OCI-M1 (cell line): ENCODE results near the gene RBM19.
"Not testable (repeated sequence)": the region's sequence is repeated elsewhere in the genome, so short reads cannot be mapped to it uniquely, and the experiment has no call there.

Experiments used
- DNase-seq: peaks from one replicate; lab custom pipeline; 2025; lab: John Stamatoyannopoulos, UW

Gene RBM19

DNA sequence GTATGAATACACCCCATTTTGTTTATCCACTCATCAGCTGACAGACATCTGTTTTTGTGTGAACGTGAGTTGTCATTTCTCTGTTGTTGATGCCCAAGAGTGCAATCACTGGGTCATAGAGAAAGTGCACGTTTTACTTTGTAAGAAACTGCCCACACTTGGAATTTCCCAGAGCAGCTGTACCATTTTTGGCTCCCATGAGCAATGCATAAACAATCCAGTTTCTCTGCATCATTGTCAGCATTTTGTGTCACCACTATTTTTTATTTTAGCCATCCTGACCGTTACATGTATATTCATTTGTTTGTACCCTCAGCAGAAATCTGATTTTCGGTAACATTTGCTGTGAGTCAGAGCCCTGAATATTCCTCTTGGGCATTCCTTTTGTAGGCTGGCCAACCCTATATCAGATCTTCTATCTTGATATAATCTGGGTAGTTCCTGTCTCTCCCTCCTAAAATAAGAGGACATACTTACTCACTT, 62.7 kb downstream of the RBM19 start:
- DNase-seq, result no peak

DNA sequence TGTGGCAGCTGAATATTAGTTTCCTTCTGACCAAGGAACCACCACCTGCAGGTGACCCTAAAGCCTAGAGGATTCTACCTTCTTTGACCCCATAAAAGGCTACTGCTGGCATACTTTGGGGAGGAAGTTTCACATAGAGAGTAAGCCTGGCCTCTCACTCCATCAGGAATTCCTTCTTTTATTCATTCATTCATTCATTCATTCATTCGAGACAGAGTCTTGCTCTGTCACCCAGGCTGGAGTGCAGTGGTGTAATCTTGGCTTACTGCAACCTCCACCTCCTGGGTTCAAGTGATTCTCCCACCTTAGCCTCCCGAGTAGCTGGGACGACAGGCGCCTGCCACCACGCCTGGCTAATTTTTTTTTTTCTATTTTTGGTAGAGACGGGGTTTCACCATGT, 64.8 kb downstream of the RBM19 start:
- not testable (repeated sequence) for DNase-seq

DNA sequence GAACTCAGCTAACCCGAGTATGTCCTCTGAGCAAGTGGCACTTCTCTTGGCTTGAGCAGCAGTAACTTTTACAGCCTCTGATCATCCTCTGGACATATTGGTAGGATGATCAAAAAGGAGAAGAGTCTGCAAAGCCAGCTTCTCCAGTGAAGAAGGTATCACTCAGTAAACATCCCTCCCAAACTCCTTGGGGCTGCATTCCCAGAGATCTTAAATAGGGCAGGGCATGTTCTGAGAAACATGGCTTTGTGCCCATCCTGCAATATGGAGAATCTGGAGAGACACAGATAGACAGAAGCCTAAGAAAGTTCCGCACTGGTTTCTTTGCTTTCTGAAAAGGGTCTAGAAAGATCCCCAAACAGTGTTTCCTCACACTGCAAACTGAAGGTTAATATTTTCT, 65.4 kb downstream of the RBM19 start:
- no peak for DNase-seq

DNA sequence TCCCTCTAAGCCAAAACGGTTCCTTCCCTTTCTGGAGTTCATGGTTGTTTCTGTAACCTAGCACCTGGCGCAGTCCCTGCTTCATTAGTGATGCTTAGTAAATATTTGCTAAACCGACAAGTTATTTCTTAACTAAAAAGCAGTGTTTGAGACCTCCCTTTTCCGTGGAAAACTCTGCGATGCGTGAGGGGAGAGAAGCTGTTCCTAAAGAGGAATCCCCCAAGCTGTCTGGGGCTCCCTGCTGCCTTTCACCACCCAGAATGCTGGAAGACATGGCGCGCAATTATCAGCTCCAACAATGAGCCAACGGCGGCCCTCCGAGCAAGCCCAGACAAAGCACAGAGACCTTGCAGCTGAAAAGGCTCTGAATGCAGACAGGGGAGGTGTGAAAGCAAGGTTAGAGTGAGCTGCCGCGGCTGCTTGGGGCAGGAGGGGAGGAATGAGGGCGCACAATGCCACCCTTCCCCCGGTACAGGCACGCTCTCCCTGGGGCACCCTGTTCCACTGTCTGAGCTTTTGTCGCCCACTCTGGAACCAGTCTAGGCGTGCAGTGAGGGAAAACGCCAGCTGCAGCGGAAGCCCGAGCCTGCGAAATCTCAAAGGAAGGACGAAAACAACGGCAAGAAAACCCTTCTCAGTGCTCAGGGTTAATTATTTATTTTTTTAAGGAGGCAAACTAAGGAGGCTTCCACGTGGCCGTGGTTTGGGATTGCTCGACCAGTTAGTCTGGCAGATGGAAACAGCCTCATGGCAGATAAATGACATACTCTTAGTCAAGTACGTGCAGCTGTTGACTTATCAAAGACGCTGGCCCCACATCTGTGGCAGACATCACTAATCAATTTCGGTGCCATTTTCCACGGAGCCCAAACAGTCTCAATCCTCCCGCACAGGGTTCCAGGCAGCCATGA, 66.3 kb downstream of the RBM19 start:
- DNase-seq, result no peak

DNA sequence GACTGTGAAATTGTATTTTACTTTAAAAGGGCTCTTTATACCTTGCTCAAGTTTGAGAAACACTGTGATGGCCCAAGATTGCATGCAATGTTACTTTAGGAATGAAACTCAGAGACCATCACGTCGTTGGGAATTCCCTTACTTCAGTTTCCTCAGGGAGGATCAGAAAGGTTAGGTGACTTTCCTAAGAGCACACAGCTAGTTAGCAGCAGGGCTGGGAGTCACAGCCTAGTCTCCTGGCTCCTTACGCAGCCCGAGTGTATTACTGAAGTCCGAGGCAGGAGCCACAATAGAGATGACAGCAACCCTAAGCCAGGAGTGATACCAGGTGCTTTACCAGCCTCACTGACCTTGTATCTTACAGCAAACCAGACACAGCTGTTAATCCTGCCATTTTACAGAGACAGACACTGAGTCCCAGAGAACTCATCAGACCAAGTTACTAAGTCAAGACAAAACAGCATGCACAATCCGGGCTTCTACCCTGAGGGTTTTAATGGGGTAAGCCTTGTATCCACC, 67.0 kb downstream of the RBM19 start:
- no peak for DNase-seq

DNA sequence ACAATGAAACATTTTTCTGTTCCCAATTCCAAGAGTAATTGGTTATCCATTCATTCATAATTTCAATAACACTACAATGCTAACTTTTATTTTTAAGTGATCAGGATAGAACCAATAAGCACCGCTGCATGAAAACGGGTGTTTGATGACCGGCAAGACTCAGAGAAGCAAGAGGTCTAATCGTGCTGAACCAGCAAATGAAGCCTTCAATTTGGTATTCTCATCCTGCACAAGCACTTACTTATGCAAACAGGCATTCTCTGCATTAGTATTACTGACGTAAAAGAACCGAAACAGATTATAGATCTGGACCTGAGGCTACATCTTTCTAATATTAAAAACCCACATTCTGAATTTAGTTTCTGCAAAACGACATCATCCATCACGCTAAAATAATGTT, 67.7 kb downstream of the RBM19 start:
- no peak for DNase-seq

DNA sequence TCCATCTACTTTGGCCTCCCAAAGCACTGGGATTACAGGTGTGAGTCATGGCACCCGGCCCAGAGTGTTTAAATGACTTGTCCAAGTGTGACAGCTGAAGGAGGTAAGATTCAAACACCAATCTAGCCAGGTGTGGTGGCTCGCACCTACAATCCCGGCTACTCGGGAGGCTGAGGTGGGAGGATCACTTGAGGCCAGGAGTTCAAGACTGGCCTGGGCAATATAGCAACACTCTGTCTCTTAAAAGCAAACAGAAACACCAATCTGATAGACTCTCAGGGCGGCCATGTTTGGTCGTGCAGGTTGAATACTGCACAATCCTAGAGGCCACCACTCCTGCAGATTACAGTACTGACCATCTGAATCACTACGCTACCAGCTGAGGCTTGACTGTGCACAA, 68.7 kb downstream of the RBM19 start:
- DNase-seq, result no peak

DNA sequence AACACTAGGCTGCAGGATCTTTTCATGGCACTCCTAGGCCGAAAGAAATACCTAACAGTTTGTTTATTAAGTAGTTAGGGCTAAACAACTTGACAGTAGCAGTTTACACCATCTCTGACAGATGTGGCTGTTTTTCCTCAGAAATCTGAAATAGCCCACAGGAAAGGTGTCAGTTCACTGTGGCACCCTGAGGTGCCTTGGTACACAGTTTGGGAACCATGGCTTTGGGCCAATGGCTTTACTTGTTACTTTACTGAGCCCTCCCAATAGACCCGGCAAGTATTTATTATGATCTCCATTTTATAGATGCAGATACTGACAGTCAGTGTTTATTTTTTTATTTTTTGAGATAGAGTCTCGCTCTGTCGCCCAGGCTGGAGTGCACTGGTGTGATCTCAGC, 69.3 kb downstream of the RBM19 start:
- DNase-seq, result no peak

DNA sequence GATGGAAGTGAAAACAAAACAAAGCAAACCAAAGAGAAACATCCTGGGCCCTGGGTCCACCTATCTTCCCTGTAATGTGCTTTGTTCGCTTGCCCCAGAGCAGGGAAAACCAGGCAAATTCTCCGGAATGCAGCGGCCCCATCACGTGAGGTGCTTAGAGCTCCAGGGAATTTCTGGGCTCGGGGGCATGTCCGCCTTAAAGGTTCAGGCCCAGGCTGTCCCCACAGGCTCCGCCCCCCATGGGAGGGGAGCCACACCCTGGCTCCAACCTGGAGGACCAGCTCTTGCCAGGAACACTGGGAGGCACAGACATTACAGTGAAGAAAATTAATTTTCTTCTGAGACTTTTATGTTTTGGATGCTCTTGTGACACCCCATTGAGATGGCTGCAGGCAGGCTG, 69.9 kb downstream of the RBM19 start:
- no peak for DNase-seq

DNA sequence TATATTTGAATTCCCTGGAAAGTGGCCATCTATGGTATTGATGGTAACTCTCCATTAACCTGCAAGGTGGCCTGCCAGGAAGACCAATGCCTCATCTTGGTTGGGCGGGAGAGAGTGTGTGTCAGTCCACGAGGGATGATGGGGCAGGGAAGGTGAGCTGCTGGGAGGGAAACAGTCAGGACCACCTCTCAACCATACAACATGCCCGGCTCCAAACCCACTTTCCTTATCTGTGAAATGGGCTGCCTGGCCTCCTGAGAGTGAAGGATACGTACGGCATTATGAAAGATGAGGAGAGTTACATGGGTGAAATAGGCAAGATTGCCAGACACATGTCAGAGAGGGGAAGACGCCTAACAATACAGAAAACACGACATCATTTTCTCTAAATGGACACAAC, 70.9 kb downstream of the RBM19 start:
- no peak for DNase-seq

DNA sequence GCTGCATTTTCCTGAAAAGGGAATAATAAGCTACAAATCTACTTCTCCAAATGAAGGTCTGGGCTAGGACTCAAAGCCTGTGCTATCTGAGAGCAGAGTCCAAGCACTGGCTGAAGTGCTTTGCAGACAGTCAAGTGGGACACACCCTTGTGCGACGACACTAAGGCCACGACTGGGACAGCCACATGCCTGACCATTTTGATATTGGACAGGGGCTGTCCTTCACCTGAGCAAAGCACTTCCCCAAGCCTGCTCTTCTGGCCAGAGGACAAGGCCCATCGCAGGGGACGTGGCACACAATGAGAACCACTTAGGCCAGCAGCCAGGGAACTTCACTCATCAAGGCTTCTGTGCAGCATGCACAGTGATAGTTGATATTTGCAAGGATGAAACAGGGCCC, 71.4 kb downstream of the RBM19 start:
- DNase-seq, result no peak

DNA sequence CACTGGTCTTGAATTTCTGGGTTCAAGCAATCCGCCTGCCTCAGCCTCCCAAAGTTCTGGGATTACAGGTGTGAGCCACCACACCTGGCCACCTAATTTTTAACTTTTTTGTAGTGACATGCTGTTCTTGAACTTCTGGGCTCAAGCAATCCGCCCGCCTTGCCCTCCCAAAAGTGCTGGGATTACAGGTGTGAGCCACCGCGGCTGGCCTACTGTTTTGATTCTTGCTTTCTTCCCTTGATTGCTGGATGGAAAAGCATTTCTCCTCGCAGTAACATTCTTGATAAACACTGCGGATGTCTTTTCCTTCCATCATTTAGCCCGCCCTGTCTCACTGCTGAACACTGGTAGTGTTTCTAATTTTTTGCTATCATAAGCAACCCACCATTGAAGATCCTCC, 72.9 kb downstream of the RBM19 start:
- no peak for DNase-seq

DNA sequence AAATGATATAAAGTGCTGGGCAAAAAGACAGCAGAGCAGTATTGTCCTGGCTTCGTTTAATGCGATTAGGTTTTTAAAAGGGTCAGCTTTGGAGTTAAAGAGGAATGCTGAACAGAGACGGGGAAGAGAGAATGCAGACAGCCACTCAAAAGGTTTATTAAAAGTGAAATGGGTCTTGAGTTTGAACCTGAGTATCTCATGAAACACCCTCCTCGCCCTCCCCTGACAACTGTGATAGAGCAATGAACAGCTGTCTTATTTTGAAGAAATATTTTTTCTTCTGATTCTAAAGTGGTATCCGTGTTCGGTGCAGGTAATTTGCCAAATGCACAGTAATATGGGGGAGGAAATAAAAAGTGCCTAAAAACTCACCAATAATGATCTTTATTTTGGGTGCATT, 73.6 kb downstream of the RBM19 start:
- DNase-seq, result no peak

DNA sequence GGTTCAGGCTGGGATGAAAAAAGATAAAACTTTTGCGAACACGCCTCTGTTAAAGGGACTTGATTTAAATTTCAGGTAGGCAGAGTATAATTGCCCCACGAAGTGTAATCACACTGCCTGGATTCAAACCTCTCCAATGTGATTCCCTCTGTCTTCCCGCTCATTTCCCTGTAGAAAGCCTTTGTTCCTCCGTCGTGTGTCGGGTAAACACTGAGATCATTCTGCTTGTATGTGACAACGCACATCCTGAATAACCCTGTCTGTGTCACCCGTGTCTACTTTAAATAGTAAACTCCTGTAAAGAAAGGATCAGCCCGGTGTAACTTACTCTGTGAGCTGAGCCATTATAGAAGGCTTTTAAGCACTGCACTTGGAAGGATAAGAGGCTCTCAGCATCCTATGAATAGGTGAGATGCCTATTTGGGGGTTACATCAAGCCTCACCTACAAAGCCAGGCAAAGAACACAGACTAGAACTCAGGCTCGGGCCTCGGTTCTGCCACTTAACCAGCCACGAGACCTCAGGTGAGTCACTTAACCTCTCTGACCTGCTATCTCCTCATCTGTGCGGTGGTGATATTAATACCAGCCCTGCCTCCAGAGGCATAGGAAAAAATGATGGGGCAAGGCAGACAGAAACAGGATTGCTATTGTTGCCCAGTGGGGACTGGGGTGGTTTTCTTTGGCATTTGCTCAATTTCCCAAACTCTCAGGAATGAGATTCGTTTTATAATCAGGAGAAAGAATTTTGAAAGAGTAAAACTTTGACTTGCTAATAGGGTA, 74.2 kb downstream of the RBM19 start:
- DNase-seq, result no peak

DNA sequence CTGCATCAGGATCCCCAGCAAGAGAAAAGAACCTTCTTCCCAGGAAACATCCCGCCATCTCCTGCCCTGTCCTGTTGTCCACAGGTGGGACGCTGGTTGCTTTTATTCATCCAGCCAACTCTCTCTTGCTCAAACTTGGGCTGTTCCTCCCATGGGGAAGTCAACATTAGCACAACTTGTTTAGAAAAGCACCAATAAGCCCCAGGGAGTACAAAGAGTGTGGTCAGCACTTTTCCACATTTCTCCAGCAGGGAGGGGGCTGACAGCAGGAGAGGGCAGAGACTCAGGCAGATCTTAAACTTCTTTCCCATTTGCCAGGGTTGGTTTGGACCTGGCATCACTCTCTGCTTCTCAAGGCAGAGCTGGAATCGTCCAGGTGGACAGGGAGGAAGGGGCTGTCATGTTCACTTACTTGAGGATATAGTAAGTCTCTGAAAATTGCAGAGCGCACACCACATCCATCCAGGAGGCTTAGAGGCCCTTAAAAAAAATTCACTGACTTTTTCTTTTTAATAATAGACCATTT, 74.9 kb downstream of the RBM19 start:
- no peak for DNase-seq

DNA sequence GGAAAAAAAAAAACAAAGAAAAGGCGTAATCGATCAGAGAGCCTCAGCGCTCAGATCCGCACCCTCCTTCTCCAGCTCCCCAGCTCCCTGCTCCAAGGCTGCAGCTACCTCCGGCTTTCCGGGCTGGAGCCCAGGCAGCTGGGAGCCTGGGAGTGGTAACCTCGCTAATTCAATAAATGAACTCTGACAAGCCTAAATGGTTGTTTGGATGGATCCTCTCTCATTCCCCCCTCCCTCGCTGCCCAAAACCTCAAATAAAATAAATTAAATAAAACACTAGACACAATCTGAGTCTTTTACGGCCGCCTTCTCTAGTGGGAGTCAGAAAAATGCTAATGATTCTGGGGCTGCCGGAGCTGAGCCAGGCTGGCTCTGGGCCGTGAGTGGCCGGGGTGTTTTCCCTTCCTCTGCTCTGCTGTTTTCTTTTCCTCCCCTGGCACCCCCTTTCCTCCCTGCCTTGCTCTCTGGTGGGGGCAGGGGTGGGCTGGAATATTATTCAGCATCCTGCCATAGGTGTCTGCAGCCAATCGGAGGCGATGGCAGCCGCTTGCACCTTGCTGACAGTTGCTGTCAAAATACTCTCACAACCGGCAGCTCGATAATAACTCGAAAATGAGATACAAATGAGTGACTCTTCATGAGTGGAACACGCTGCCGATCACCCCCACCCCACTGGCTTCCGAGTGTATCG, 76.1 kb downstream of the RBM19 start:
- no peak for DNase-seq

DNA sequence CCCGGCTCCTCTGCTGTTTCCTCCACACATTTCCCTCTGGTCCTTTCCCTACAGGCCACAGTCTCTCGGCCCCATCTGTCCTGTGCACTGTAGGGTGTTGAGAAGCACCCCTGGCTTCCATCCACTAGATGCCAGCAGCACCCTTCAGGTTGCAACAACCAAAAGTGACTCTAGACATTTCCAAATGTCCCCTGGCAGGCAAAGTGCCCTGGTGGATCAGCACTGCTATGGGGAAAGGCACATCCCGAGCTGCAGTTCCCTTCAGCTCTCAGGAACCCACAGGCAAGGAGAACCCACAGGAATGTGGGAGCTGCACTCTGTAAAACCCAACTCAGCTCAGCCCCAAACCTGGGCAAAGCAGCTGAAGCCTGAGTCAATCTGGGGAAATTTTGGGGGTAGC, 77.0 kb downstream of the RBM19 start:
- DNase-seq, result no peak

DNA sequence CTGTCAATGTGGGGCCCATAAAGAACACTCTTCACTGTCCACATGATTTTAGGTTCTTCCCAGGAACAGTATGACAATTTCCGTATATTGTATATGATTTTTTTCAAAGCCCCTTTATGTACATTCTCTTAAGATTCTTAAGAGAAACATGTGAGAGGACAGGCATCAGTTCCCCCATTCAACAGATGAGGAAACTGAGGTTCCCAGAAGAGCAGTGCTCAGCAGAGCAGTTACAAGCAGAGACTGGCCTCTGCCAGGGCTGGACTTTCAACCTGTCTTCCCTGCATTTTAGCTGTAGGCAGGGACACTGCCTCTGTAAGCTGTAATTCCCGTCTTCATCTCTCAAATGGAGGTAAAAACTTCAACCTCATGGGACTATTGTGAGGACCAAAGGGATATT, 77.7 kb downstream of the RBM19 start:
- DNase-seq, result no peak

DNA sequence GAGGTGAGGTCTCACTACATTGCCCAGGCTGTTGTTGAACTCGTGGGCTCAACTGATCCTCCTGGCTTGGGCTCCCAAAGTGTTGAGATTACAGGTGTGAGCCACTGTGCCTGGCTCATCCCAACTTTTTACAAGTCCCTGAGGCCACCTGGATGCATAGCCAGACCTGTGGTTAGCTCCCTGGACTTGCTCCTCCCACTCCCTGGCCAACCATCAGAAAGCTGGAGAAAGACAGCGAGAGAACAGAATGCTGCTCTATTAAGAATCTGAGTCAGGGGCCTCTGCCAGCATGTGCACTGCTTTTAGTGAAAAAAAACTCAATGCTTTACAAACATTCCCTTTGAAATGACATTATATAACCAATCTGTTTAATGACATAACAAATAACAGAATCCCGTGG, 78.2 kb downstream of the RBM19 start:
- no peak for DNase-seq

DNA sequence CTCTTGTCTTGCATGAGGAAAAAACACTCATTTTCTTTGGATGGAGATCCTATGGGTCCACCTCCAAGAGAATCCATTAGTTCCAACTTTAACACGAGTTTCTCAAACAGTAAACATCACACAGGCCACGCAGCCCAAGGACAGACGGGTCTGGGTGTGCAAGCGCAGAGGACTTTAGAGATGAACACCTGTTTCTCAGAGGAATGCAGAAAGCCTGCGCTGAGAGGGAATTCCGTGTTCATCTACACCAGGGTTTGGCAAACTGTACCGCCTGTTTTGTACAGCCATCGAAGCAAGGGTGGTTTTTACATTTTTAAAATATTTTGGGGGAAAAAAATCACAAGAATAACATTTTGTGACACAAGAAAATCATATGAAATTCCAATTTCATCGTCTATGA, 79.4 kb downstream of the RBM19 start:
- DNase-seq, result no peak

DNA sequence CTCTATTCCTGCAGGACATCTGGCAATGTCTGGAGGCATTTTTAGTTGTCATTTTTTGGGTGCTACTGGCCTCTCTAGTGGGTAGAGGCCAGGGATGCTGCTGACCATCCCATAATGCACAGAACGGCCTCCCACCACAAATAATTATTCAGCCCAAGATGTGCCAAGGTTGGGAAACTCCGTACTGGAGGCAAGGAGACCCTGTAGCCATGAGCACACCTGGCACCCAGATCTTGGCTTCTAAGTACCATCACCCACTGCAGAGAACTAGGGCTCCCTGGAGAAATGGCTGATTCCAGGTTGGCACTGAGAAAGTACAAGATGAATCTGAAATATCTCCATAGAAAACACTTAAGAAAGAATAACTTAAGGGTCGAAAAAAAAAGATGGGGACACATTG, 81.7 kb downstream of the RBM19 start:
- DNase-seq, result no peak

DNA sequence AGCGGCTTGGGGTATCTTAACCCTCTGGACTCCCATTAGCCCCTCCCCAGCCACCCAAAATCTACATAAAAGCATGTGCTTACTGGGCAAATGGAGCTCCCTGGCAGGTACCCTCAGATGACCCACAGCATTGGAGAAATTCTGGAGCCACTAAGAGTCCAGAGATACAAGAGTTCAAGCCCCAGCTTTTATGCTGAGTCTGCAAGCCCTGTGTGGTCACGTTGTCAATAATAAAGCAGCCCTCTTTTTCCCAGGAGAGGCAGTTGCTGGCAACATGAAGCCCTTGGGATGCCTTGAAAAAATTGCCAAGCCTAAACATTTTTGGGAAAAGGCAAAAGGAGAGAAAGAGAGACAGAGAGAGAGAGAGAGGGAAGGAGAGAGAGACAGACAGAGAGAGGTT, 83.4 kb downstream of the RBM19 start:
- no peak for DNase-seq
